Coronary artery (tissue), 2 donors: Measurements from ENCODE around the gene MRPL11.
"Not testable (repeated sequence)": the region's sequence is repeated elsewhere in the genome, so short reads cannot be mapped to it uniquely, and the experiment has no call there.

ENCODE experiments used
- DNase-seq: peaks from one replicate; pipeline ENCODE4 v3.0.0-alpha.2; 2017; ENCODE audit warnings: low spot score
- H3K27ac ChIP-seq, 2 donors: fragments of 200-600 bp; sonication (generic); one replicate each; pipeline ENCODE4 v1.5.1; 2016 to 2019
- H3K4me3 ChIP-seq: fragments of 200-600 bp; sonication (generic); 2 replicates; pipeline ENCODE4 v1.5.1; 2016; ENCODE audit warnings: mild to moderate bottlenecking, moderate library complexity
- CTCF ChIP-seq: fragments of 200-600 bp; sonication (generic); IDR thresholded peaks from one replicate; pipeline ENCODE4 v1.5.1; 2019; ENCODE audit warnings: antibody characterized with exemption

MRPL11 gene

GRCh38 chr11:66466225-66467033, 27.8 kb upstream of the MRPL11 start, which contains the start of gene PELI3:
PELI3 (plus strand) TSS chr11:66466905; CDS start chr11:66468129, 1,224 bp downstream.
- Histone ChIP-seq H3K27ac (peak within 1 kb of the TSS; percentile 58 to 87), H3K4me3 (peak within 1 kb of the TSS; percentile 87)
- TF ChIP-seq CTCF, result no peak
- peak; percentile 95 for DNase-seq

- no peak for TF ChIP-seq CTCF
- H3K4me3 ChIP-seq, result peak overlapping the region; percentile 87
These were observed 27.0 kb upstream of the MRPL11 start for GRCh38 chr11:66465373-66466224.

GRCh38 chr11:66464916-66465315, 26.3 kb upstream of the MRPL11 start:
- Histone ChIP-seq H3K27ac (peak overlapping the region; percentile 0 to 1), H3K4me3 (no peak overlapping the region)
- no peak for DNase-seq
- no peak for TF ChIP-seq CTCF

More at GRCh38 chr11:66465373-66466224, 27.0 kb upstream of the MRPL11 start:
- DNase-seq, result no peak
- H3K27ac ChIP-seq, result peak overlapping the region; percentile 0 to 87

DNA sequence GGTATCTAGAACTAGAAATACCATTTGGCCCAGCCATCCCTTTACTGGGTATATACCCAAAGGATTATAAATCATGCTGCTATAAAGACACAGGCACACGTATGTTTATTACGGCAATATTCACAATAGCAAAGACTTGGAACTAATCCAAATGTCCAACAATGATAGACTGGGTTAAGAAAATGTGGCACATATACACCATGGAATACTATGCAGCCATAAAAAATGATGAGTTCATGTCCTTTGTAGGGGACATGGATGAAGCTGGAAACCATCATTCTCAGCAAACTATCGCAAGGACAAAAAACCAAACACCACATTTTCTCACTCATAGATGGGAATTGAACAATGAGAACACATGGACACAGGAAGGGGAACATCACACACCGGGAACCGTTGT, 25.5 kb upstream of the MRPL11 start:
- H3K4me3 ChIP-seq, DNase-seq, H3K27ac ChIP-seq: not testable (repeated sequence)

DNA sequence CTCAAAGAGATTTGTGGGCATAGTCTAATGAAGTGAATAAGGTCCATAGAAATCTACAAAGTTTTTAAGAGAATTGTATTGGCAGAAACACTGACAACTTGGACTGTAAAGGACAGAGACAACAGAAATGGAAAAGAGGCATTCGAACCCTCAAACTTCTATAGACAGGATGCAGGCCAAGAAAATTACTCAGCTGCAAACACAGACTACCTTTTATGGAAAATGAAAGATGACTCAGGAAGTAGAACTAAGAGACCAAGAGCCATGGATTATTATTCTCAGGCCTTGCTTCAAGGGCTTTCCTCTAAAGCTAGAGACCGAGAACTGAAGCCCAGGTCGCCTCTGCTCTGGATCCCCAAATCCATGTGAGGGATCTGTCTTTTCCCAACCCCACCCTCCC, 24.3 kb upstream of the MRPL11 start:
- TF ChIP-seq CTCF, result no peak
- no peak overlapping the region for H3K27ac ChIP-seq
- H3K4me3 ChIP-seq, result no peak overlapping the region
- no peak for DNase-seq

GRCh38 chr11:66462010-66462409, 23.4 kb upstream of the MRPL11 start:
- Histone ChIP-seq H3K4me3 (no peak overlapping the region), H3K27ac (no peak overlapping the region)
- DNase-seq, result no peak
- TF ChIP-seq CTCF, result no peak

DNA sequence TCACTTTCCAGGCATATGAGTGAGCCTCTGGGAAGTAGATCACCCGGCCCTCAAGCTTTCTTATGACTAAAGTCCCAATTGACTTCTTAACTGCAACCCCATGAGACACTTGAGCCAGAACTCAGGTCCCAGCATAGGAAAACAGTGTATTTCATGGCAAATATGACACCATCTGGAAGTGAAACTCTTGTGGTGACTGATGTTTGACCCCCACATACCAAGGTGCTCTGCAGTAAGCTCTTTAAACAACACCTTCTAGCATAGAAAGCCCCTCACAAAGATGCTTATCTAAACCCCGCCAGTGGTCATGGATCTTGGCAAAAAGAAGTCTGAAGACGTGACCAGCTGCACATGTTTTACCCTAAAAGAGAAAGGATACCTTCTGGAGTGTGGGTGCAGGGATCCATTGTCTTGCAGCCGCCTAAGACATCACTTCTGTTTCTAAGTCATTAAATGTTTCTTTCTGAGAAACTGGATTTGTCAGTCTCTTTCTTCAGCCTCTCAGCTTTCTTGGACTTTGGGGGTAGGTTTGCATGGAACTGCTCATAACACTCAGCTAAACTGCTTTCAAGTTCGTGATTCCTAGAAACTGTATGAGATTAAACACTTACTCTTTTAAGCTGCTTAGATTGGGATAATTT, 20.6 kb upstream of the MRPL11 start:
- TF ChIP-seq CTCF, result no peak
- Histone ChIP-seq H3K27ac (no peak overlapping the region), H3K4me3 (no peak overlapping the region)
- DNase-seq, result no peak
